ENCODE data around the gene FOXN3.

The FOXN3 gene

DNA sequence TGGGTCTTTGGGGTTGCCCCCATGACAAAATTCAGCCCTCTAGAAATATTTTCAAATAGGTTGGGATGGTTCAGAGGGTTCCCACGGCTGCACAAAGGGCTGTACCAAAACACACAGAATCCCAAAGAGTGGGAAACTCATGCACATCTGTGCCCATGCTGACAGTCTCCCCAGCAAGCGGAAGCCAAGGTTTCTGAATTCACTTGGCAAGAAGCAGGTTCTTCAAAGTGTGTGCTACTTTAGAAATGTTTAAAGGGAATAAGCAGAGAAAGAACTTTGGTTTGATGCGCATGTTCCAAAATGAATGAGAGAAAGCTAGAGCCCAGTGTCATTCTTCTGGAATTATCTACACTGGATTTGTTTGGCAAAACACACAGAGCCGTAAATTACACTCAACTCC, 46.7 kb downstream of the FOXN3 start:
- in situ Hi-C loops (cut with MboI; ENCODE audit: low pct_unique_long_range_greater_than_20kb, low sequenced_read_pairs), result no loop called here
- DNase-seq, result no peak

- in situ Hi-C loops (cut with MboI; ENCODE audit: low pct_unique_long_range_greater_than_20kb, low sequenced_read_pairs), result no loop called here
- DNase-seq, result no peak
These were observed 47.4 kb downstream of the FOXN3 start for GRCh38 chr14:89369656-89370055.

- in situ Hi-C loops (cut with MboI; ENCODE audit: low pct_unique_long_range_greater_than_20kb, low sequenced_read_pairs), result no loop called here
These were observed 48.2 kb downstream of the FOXN3 start for GRCh38 chr14:89368490-89369477.

DNA sequence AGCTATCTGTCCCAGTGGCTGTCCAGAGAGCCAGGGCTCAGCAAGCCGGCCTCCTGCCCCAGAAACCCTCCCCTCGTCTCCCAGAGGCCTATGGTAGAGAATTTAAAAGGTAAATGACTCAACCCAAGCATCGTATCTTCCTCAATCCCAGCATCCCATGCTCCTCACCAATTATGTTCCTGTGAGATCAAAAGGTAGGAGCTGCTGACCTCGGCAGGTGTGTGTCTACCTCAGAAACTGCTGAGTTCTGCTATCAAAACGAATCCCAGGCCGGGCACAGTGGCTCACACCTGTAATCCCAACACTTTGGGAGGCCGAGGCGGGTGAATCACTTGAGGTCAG, 49.3 kb downstream of the FOXN3 start:
- in situ Hi-C loops (cut with MboI; ENCODE audit: low pct_unique_long_range_greater_than_20kb, low sequenced_read_pairs), result no loop called here
- no peak for DNase-seq

More at GRCh38 chr14:89368490-89369477, 48.2 kb downstream of the FOXN3 start:
- no peak for DNase-seq

DNA sequence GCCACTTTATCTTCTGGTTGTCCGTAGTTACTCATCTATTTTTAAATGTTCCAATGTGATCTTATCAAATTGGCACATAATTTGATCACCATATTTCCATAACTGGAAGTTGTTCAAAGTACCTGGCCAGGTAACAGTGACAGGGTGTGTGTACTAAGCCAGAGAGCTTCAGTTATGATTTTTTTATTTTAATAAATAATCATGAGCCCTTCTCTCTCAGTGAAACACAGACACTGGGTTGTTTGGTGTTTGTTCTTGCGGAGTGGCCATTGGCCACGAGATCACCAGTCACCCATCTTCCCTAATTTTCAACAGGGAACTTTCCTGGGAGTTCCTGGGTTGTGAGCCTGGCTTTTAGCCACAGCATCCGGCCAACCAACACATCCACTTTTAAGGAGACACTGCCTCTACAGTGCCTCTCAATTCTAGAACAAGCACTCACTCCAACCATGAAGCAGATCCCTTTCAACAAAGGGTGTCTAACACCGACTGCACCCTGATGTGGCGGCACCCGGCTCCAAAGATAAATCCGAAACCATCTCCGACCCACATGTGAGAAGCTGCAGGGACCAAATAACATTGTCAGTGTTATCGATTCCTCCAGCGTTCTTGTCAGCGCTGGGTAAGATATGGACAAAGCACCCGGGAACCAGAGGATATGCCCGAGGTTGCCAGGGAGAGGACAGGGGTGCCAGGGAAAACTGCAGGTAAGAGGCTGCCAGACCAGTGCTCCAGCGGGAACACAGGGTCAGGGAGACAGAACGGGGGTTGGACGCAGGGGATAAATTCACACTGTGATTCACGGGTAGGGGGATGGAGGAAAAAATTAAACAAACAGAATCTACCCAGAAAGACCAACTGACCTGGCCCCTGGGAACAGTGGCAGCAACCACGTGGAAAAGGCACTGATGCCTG, 49.9 kb downstream of the FOXN3 start:
- DNase-seq, result no peak
- in situ Hi-C loops (cut with MboI; ENCODE audit: low pct_unique_long_range_greater_than_20kb, low sequenced_read_pairs), result no loop called here

DNA sequence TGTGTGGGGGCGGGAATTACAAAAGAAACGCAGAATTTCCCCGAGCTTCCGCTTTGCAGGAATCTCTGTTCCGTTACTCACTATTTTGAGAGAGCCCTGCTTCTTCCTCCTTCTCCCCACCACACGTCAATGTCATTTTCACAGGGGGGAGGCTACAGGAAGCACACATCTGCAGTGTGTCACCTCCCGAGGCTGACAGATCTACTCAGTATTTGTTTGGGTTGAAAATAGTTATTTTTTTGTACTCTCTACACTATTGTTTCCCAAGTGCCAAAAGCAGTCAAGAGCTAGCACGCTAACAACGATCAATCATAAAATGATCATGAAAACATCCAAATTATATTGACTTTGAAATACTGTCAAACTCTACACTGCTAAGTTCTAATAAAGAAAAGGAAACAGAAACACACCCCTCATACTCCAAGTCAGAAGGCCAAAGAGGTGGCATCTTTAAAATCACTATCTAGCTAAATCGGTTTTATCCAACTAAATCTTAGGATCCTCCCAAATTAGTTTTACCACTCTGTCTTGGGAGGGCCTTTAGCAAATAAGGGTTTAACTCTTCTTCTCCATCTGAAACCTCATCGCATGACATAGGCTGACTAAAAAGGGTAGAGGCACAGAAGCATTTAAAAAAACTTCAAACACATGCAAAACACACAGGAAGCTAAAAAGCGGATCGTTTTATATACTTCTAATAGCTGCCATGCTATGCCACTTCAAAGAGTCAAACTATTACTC, 51.8 kb downstream of the FOXN3 start:
- in situ Hi-C loops (cut with MboI; ENCODE audit: low pct_unique_long_range_greater_than_20kb, low sequenced_read_pairs), result no loop called here
- DNase-seq, result peak; percentile 92

DNA sequence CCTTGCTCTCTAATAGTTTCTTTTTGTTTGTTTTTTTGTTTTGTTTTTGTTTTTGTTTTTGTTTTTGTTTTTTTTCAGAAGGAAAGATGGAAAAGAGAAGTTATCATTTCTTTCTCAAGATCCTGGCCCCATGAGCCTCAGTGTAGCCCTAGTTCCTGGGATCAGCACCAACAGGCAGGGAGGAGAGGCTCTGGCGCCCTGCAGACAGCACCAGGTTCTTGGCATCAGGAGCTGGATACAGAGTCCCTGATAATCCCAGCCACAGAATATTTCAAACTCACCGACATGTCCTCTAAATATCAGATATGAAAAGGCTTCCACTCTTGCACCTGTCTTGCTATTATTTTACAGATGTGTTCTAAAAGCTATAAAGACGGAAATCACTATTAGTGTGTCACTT, 52.7 kb downstream of the FOXN3 start:
- in situ Hi-C loops (cut with MboI; ENCODE audit: low pct_unique_long_range_greater_than_20kb, low sequenced_read_pairs), result no loop called here
- no peak for DNase-seq

DNA sequence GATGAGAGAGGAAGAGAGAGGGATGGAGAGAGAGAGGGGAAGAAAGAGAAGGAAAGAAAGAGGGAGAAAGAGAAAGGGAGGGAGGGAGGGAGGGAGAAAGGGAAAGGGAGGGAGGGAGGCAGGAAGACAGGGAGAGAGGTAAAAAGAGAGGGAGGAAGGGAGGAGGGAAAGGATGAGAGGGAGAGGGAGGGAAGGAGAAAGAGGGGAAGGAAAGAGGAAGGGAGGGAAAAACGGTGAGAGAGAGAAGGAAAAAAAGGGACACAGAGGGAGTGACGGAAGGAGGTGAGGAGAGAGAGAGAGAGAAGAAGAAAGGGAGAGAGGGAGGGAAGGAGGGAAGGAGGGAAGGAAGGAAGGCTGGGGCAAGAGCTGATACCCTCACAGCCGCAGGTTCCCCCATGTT, 56.8 kb downstream of the FOXN3 start:
- in situ Hi-C loops (cut with MboI; ENCODE audit: low pct_unique_long_range_greater_than_20kb, low sequenced_read_pairs), result no loop called here
- DNase-seq, result no peak

DNA sequence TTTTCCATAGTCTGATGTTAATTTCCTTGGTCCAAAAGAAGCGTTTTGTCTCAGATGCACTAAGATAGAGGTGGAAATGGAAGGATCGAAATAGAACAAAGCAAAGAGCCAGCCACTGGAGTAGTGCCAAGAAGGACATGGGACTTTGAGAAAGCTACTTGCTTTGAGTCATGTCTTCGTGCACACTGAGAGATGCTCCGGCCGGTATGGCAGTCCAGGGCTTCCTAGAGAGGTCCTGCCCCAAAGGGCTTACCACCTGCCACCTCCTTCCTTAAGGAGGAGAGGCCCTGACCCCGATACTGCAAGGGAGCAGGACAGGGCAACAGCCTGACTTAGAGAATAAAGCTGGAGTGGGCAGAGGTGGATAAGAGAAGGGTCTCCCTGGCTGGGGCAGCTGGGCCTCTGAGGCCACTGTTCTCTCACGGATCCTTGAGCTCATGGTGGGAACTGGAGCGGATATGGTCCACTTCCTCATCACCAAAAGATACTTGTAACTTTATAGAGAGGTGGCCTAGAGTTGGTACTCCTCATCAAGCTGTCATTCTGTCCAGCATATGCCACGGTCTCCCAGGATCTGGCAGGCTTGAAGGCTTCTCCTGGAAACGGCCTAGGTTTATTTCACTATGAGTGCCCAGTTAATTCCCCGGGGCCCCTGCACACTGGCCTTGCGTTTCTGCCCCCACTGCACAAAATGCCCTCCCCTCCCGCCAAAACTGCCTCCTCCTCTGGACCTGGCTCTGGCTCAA, 57.4 kb downstream of the FOXN3 start:
- no peak for DNase-seq
- in situ Hi-C loops (cut with MboI; ENCODE audit: low pct_unique_long_range_greater_than_20kb, low sequenced_read_pairs), result no loop called here

DNA sequence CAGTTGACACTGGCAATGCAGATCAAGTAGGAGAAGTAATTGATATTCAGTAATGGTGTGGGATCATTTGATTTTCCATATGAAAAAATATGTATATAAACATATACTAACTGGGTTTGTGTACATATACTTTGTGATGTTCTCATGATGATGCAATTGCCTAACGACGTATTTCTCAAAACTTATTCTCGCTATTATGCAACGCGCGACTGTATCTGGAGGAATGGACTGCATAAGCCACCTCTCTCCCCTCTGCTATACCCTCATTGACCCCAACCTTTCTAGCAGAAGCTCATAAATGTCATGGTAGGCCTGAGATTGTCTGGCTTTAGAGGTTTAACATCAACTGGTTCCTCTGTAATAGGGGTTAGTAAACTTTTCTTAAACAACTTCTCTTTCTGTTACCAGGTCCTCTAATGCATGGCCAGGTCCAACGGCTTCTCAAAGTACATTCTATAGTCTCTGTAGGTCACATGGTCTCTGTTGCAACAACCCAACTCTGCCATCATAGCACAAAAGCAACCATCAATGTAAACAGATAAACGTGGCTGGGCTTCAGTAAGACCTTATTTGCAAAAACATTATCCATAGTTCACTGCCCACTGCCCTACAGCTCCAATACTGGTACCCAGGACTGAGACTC, 59.3 kb downstream of the FOXN3 start:
- DNase-seq, result no peak
- in situ Hi-C loops (cut with MboI; ENCODE audit: low pct_unique_long_range_greater_than_20kb, low sequenced_read_pairs), result no loop called here

- no peak for DNase-seq
- in situ Hi-C loops (cut with MboI; ENCODE audit: low pct_unique_long_range_greater_than_20kb, low sequenced_read_pairs), result no loop called here
These were observed 60.1 kb downstream of the FOXN3 start for GRCh38 chr14:89356927-89357326.

DNA sequence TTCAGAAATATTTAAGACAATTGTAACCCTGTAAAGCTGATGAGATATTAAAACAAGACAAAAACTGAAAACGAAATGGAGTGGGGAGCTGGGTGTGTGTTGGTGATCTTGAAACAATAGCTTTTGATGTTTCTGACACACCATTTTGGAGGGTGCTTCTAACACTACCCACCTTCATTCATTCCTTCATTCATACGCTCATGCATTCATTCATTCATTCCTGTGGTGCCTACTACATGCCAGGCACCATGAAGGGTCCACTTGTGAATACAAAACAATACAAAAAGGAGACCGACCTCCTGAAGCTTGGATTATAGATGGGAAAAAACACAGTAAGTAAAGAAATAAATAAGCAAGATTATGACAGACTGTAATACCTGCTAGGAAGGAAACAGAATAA, 60.5 kb downstream of the FOXN3 start:
- in situ Hi-C loops (cut with MboI; ENCODE audit: low pct_unique_long_range_greater_than_20kb, low sequenced_read_pairs), result no loop called here

GRCh38 chr14:89353766-89354113, 63.3 kb downstream of the FOXN3 start:
- no peak for DNase-seq
- in situ Hi-C loops (cut with MboI; ENCODE audit: low pct_unique_long_range_greater_than_20kb, low sequenced_read_pairs), result no loop called here

More for the DNA sequence above, 60.5 kb downstream of the FOXN3 start:
- no peak for DNase-seq

- in situ Hi-C loops (cut with MboI; ENCODE audit: low pct_unique_long_range_greater_than_20kb, low sequenced_read_pairs), result no loop called here
- DNase-seq, result no peak
These were observed 63.9 kb downstream of the FOXN3 start for GRCh38 chr14:89352976-89353765.

- peak; percentile 82 for DNase-seq
- in situ Hi-C loops (cut with MboI; ENCODE audit: low pct_unique_long_range_greater_than_20kb, low sequenced_read_pairs), result no loop called here
These were observed 65.3 kb downstream of the FOXN3 start for GRCh38 chr14:89351516-89352404.

GRCh38 chr14:89351221-89351515, 65.9 kb downstream of the FOXN3 start:
- in situ Hi-C loops (cut with MboI; ENCODE audit: low pct_unique_long_range_greater_than_20kb, low sequenced_read_pairs), result no loop called here
- no peak for DNase-seq

DNA sequence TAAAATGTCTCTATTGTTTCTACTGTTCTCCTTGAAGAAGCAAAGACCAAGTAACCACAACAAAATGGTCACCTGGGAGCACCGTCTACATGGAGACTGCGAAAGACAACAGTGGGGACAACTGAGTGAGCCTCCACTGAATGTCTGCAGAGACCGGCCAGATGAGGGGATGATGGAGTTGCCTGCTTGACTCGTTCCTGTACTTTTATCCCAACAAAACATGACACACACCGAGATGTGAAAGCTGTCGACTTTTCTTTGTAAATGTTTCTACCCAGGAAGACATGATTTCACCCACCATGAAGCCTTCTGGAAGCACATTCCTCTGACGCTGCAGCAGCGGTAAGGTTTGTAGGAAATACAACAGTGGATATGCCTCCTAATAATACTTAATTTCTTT, 66.9 kb downstream of the FOXN3 start:
- in situ Hi-C loops (cut with MboI; ENCODE audit: low pct_unique_long_range_greater_than_20kb, low sequenced_read_pairs), result no loop called here
- no peak for DNase-seq

All from KBM-7 (cell line).